Gastroesophageal sphincter (tissue), 3 donors: Measurements from ENCODE around the gene LASP1.

ENCODE experiments used
- POLR2AphosphoS5 ChIP-seq: sonication (generic); formaldehyde crosslinking; IDR thresholded peaks from one replicate; pipeline ENCODE4 v1.6.1; 2017; ENCODE audit warnings: antibody characterized with exemption
- TF ChIP-seq, protein P1 (sequence below), 4 experiments: fragments of 200-600 bp in 2 of 4; fragments of 450-650 bp in 2 of 4; sonication (generic) in 1 of 4; IDR thresholded peaks; one replicate each; pipeline ENCODE4 v1.5.1; 2017 to 2019; ENCODE audit warnings: antibody characterized with exemption in 4 of 4, mild to moderate bottlenecking in 2 of 4, moderate library complexity in 2 of 4

DNA sequence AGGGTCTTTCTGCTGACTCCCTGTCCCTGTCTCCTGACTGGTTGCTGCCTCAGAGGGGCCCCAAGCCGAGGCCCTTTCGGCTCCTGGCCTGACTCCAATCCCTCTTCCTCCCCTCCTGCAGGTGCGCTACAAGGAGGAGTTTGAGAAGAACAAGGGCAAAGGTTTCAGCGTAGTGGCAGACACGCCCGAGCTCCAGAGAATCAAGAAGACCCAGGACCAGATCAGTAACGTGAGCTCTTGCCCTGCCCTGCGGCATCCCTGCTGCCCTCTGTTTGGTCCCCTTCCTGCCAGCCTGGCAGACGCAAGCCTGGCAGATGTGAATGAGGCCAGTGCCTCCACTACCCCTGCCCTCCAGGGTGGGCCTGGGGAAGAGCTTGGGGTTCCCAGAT is 28.4 kb downstream of the LASP1 start:
- TF ChIP-seq, protein P1, sequence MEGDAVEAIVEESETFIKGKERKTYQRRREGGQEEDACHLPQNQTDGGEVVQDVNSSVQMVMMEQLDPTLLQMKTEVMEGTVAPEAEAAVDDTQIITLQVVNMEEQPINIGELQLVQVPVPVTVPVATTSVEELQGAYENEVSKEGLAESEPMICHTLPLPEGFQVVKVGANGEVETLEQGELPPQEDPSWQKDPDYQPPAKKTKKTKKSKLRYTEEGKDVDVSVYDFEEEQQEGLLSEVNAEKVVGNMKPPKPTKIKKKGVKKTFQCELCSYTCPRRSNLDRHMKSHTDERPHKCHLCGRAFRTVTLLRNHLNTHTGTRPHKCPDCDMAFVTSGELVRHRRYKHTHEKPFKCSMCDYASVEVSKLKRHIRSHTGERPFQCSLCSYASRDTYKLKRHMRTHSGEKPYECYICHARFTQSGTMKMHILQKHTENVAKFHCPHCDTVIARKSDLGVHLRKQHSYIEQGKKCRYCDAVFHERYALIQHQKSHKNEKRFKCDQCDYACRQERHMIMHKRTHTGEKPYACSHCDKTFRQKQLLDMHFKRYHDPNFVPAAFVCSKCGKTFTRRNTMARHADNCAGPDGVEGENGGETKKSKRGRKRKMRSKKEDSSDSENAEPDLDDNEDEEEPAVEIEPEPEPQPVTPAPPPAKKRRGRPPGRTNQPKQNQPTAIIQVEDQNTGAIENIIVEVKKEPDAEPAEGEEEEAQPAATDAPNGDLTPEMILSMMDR (IDR thresholded peaks at IDR 0.05) = no peak
- no peak for TF ChIP-seq POLR2AphosphoS5
